Measurements from ENCODE around the gene PGC.

Gene PGC

DNA sequence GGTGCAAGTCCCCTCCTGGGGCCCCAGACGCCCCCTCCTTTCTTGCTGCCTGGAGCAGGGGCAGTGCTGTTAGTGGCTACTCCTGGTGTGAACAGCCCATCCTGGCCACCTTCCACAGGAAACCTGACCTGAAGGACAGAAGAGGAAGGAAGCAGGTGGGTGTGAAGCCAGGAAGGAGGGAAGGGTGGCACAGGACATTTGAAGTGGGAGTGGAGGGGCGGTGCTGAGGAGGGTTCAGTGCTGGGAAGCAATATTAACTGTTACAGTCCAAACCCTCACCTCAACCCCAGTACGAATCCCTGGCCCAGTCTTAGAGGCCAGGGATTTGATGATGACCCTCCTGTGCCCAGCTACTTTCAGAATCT is 34.2 kb upstream of the PGC start:
- peaks cover 65% of the 10 kb centered on the region for H3K27me3 Mint-ChIP-seq
- CTCF ChIA-PET, result interaction anchor here (2.9 kb wide), 1 partner anchor 262 kb away, joined by 21 read pairs; no protein-coding TSS in a partner anchor
- H3K36me3 Mint-ChIP-seq, result no peaks in the 10 kb centered on the region
- peak overlapping the region; percentile 59 for H3K4me3 Mint-ChIP-seq
- no peak for DNase-seq
- H3K9me3 Mint-ChIP-seq, result no peaks in the 10 kb centered on the region
- H3K4me1 Mint-ChIP-seq, result peaks cover 27% of the 10 kb centered on the region
- H3K27ac Mint-ChIP-seq, result no peak overlapping the region

DNA sequence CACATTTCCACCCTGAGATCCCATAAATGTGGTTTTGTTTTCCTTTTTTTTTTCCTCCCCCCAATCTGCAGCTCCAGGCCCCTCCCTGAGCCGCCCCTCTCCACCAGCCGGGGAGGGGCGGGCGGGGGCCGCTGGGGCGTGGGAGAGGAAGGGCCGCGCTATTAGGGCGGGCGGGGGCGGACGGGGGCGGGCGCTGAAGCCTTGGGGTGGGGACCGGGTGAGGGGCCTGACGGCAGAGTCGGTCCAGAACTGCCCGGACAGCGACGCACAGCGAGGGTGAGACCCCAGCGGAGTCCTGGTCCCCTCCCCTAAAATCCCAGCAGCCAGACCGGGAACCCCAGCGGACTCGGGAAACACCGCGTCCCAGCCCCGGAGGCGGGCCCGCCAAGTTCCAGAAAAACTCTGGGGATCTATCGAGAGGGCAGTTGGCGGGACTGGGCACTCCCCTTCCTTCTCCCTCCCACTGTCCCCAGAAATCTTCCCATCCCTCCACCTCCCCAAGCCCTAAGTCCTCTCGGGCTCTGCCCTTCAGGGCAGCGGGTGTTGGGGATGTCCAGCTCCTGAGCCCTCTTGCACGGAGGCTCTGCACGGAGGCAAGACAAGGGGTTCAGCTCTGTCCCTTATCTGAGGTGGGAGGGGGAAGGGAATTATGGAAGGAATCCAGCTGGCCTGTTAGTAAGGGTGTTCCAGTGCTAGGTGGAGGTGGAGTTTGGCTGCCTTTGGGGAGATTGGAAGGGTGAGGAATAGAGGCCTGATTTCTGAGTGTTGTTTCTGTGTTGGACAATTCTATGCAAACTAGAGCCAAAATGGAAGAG is 33.6 kb upstream of the PGC start, which contains the start of gene PRICKLE4:
TSS of gene PRICKLE4 (plus strand) at position 232 of the 815 bp plus-strand sequence. CDS start 2,692 bp downstream, outside the sequence.
- CTCF ChIA-PET, result interaction anchor here (2.9 kb wide), 1 partner anchor 263 kb away, joined by 21 read pairs; no protein-coding TSS in a partner anchor

GRCh38 chr6:41779788-41780550 is 32.8 kb upstream of the PGC start, which contains the start of gene FRS3:
Gene FRS3 (minus strand): TSS chr6:41779900. CDS start chr6:41776987, 2,913 bp downstream.
- Mint-ChIP-seq H3K36me3 (no peaks in the 10 kb centered on the region), H3K27me3 (peaks cover 51% of the 10 kb centered on the region), H3K4me3 (peak within 1 kb of the TSS; percentile 84), H3K27ac (peak within 1 kb of the TSS; percentile 72), H3K4me1 (peaks cover 25% of the 10 kb centered on the region), H3K9me3 (no peaks in the 10 kb centered on the region)
- peak; percentile 99 for DNase-seq
- CTCF ChIA-PET, result interaction anchor here (0.7 to 1.0 kb wide), 2 partner anchors 263 to 264 kb away, joined by 3 read pairs; no protein-coding TSS in a partner anchor

More for the DNA sequence above, 33.6 kb upstream of the PGC start, which contains the start of gene PRICKLE4:
- H3K27me3 Mint-ChIP-seq, result peaks cover 59% of the 10 kb centered on the region
- H3K27ac Mint-ChIP-seq, result peak within 1 kb of the TSS; percentile 72
- H3K4me3 Mint-ChIP-seq, result peak within 1 kb of the TSS; percentile 84
- H3K36me3 Mint-ChIP-seq, result no peaks in the 10 kb centered on the region
- H3K4me1 Mint-ChIP-seq, result peaks cover 26% of the 10 kb centered on the region
- DNase-seq, result peak; percentile 49
- no peaks in the 10 kb centered on the region for H3K9me3 Mint-ChIP-seq

DNA sequence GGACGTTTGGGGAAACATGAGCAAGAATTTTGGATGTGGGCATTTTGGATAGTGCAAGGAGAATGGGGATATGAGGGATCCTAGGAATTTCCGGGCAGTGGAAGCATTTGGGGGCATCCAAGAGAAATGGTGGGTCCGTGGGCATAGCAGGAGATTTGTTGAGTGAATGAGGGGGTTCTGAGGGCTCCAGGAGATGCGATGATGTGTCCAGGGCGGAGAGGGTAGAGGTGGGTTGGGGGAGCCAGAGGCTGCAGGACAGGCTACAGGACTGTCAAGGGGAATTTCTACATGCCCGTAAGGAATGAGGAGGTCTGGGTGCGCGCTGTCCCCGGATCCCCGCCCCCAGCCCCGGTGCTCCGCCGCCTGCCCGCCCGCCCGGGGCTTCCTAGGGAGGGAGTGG is 32.1 kb upstream of the PGC start:
- peak overlapping the region; percentile 58 for H3K27ac Mint-ChIP-seq
- no peaks in the 10 kb centered on the region for H3K9me3 Mint-ChIP-seq
- H3K36me3 Mint-ChIP-seq, result no peaks in the 10 kb centered on the region
- no peak for DNase-seq
- peaks cover 45% of the 10 kb centered on the region for H3K27me3 Mint-ChIP-seq
- H3K4me1 Mint-ChIP-seq, result peaks cover 25% of the 10 kb centered on the region
- peak overlapping the region; percentile 84 for H3K4me3 Mint-ChIP-seq
- CTCF ChIA-PET, result interaction anchor here (0.7 to 1.0 kb wide), 2 partner anchors 264 to 265 kb away, joined by 3 read pairs; no protein-coding TSS in a partner anchor

GRCh38 chr6:41778895-41779294 is 31.7 kb upstream of the PGC start:
- peak overlapping the region; percentile 58 for H3K27ac Mint-ChIP-seq
- H3K9me3 Mint-ChIP-seq, result no peaks in the 10 kb centered on the region
- DNase-seq, result no peak
- peak overlapping the region; percentile 84 for H3K4me3 Mint-ChIP-seq
- peaks cover 25% of the 10 kb centered on the region for H3K4me1 Mint-ChIP-seq
- H3K27me3 Mint-ChIP-seq, result peaks cover 42% of the 10 kb centered on the region
- CTCF ChIA-PET, result interaction anchor here (1.1 to 5.1 kb wide), 5 partner anchors 7 to 267 kb away, joined by 4 to 36 read pairs (median 9); partner anchors contain the start of gene TOMM6
- H3K36me3 Mint-ChIP-seq, result no peaks in the 10 kb centered on the region

- Mint-ChIP-seq H3K4me3 (peak overlapping the region; percentile 84), H3K27me3 (peaks cover 31% of the 10 kb centered on the region), H3K36me3 (peaks cover 1% of the 10 kb centered on the region), H3K4me1 (peaks cover 25% of the 10 kb centered on the region), H3K9me3 (no peaks in the 10 kb centered on the region), H3K27ac (no peak overlapping the region)
- CTCF ChIA-PET, result interaction anchor here (1.1 to 5.1 kb wide), 6 partner anchors 9 to 268 kb away, joined by 3 to 36 read pairs (median 8); partner anchors contain the start of gene TOMM6
- no peak for DNase-seq
Measured at GRCh38 chr6:41777551-41778285, 30.5 kb upstream of the PGC start.

- no peaks in the 10 kb centered on the region for H3K9me3 Mint-ChIP-seq
- H3K36me3 Mint-ChIP-seq, result peaks cover 8% of the 10 kb centered on the region
- CTCF ChIA-PET, result interaction anchor here (0.6 to 5.1 kb wide), 13 partner anchors 11 to 615 kb away, joined by 3 to 36 read pairs (median 5); partner anchors contain the start of gene TOMM6
- no peak overlapping the region for H3K4me3 Mint-ChIP-seq
- no peak for DNase-seq
- H3K27ac Mint-ChIP-seq, result no peak overlapping the region
- peaks cover 7% of the 10 kb centered on the region for H3K27me3 Mint-ChIP-seq
- peaks cover 14% of the 10 kb centered on the region for H3K4me1 Mint-ChIP-seq
Measured at GRCh38 chr6:41775293-41775882, 28.2 kb upstream of the PGC start.

- Mint-ChIP-seq H3K9me3 (no peaks in the 10 kb centered on the region), H3K36me3 (peaks cover 8% of the 10 kb centered on the region), H3K4me3 (no peak overlapping the region), H3K27ac (no peak overlapping the region), H3K27me3 (peaks cover 2% of the 10 kb centered on the region), H3K4me1 (peaks cover 12% of the 10 kb centered on the region)
- no peak for DNase-seq
- CTCF ChIA-PET, result interaction anchor here (1.3 to 5.1 kb wide), 7 partner anchors 11 to 274 kb away, joined by 4 to 36 read pairs (median 5); partner anchors contain the start of gene TOMM6
Measured at GRCh38 chr6:41774841-41775240, 27.6 kb upstream of the PGC start.

DNA sequence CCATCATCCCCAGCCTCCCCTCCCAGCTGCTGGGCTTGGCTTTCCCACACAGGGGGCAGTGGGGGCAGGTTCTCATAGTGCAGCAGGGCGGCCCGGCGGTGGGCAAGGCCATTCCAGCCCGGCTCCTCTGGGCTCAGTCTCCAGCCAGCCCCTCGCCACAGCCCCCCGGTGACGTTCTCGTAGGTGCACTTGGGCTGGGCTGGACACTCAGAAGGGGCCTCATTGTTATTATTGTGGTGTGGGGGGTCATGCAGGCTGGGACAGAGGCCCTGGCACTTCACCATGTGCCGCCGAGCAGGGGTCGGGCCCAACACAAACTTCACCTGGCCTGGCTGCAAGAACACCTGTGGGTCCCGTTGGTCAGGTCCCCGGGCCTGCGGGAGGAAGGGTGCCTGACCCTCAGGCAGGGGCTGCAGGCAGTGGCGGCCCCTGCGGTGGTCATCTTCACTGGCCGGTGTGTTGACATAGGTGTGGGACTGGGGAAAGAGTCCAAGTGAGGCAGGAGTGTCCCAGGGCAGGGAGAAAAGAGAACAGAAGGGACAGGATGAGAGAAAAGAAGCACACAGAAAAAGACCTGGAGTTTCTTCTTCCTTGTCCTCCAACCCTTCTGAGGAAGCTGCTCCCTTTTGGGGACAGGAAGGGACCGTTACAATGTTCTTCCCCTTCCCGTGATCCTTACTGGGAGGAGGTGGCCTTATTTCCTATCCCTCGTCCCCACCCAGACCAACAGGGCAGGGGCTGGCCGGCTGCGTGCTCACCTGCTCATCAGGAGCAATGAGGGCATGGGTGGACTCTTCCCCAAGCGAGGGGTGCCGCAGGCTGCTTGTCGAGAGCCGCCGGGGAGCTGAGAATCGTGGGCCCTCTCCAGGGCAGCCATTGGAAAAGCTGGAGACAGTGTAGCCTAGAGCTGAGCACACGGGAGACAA is 24.1 kb upstream of the PGC start:
- Mint-ChIP-seq H3K27me3 (peaks cover 3% of the 10 kb centered on the region), H3K4me1 (peaks cover 13% of the 10 kb centered on the region), H3K27ac (no peak overlapping the region), H3K4me3 (no peak overlapping the region), H3K36me3 (peaks cover 8% of the 10 kb centered on the region), H3K9me3 (no peaks in the 10 kb centered on the region)
- CTCF ChIA-PET, result no interaction called here
- no peak for DNase-seq

GRCh38 chr6:41770381-41771057 is 23.3 kb upstream of the PGC start:
- no peak overlapping the region for H3K4me3 Mint-ChIP-seq
- H3K27ac Mint-ChIP-seq, result no peak overlapping the region
- CTCF ChIA-PET, result no interaction called here
- H3K36me3 Mint-ChIP-seq, result peaks cover 8% of the 10 kb centered on the region
- H3K4me1 Mint-ChIP-seq, result peaks cover 13% of the 10 kb centered on the region
- peaks cover 7% of the 10 kb centered on the region for H3K27me3 Mint-ChIP-seq
- H3K9me3 Mint-ChIP-seq, result no peaks in the 10 kb centered on the region
- no peak for DNase-seq

- Mint-ChIP-seq H3K27ac (no peak overlapping the region), H3K36me3 (peaks cover 8% of the 10 kb centered on the region), H3K27me3 (peaks cover 7% of the 10 kb centered on the region), H3K4me3 (no peak overlapping the region), H3K4me1 (peaks cover 13% of the 10 kb centered on the region), H3K9me3 (no peaks in the 10 kb centered on the region)
- CTCF ChIA-PET, result interaction anchor here (1.8 kb wide), 1 partner anchor 8 kb away, joined by 9 read pairs; no protein-coding TSS in a partner anchor
- no peak for DNase-seq
Measured at GRCh38 chr6:41769376-41769775, 22.2 kb upstream of the PGC start.
